Tibial artery (tissue), 4 donors: ENCODE results near the gene ATP2B1.

ENCODE experiments used
- DNase-seq, 2 donors: peaks; one replicate each; pipeline ENCODE4 v3.0.0-alpha.2; 2019
- H3K27ac ChIP-seq, 2 donors: fragments of 200-600 bp; sonication (generic) in 1 of 2; 1 replicate in 1 of 2; 2 replicates in 1 of 2; pipeline ENCODE4 v1.5.1; 2018 to 2019; ENCODE audit warnings: mild to moderate bottlenecking in 1 of 2
- H3K27me3 ChIP-seq, 2 donors: fragments of 200-600 bp; sonication (generic) in 1 of 2; one replicate each; pipeline versions ENCODE4 v1.5.1 to v1.6.0; 2016 to 2019
- H3K36me3 ChIP-seq, 3 donors: fragments of 200-600 bp; sonication (generic) in 2 of 3; one replicate each; pipeline ENCODE4 v1.5.1; 2016 to 2019; ENCODE audit warnings: mild to moderate bottlenecking in 2 of 3
- H3K4me1 ChIP-seq, 4 donors: fragments of 200-600 bp; sonication (generic) in 2 of 4; 1 replicate in 3 of 4; 2 replicates in 1 of 4; pipeline ENCODE4 v1.5.1; 2016 to 2019
- H3K4me3 ChIP-seq, 2 donors: fragments of 200-600 bp; sonication (generic) in 1 of 2; 1 replicate in 1 of 2; 2 replicates in 1 of 2; pipeline ENCODE4 v1.5.1; 2018 to 2019; ENCODE audit warnings: mild to moderate bottlenecking in 2 of 2
- H3K9me3 ChIP-seq, 3 donors: fragments of 200-600 bp; sonication (generic) in 1 of 3; one replicate each; pipeline ENCODE4 v1.5.1; 2016 to 2019
- CTCF ChIP-seq, 2 experiments: fragments of 200-600 bp in 1 of 2; fragments of 450-650 bp in 1 of 2; IDR thresholded peaks; one replicate each; pipeline ENCODE4 v1.5.1; 2017 to 2019; ENCODE audit warnings: antibody characterized with exemption in 2 of 2, mild to moderate bottlenecking in 1 of 2, moderate library complexity in 1 of 2
- intact Hi-C: fragments of 100-400 bp; cut with DNase I; formaldehyde crosslinking; loops from one replicate; pipeline ENCODE4 v1.15.0; 2023; ENCODE audit warnings: low total_unique reads

The ATP2B1 gene

GRCh38 chr12:89663577-89664357 lies 44.9 kb downstream of the ATP2B1 start:
- Histone ChIP-seq H3K4me1 (peaks cover 0 to 23% (median 0%) of the 10 kb centered on the region in 4 donors), H3K9me3 (no peaks in the 10 kb centered on the region), H3K36me3 (no peaks in the 10 kb centered on the region), H3K27ac (no peak overlapping the region), H3K4me3 (no peak overlapping the region), H3K27me3 (no peaks in the 10 kb centered on the region)
- no peak for DNase-seq
- intact Hi-C loops, result no loop called here
- no peak for TF ChIP-seq CTCF (IDR thresholded peaks at IDR 0.05)

GRCh38 chr12:89662623-89663022 lies 46.0 kb downstream of the ATP2B1 start:
- TF ChIP-seq CTCF (IDR thresholded peaks at IDR 0.05), result no peak
- H3K4me3 ChIP-seq, result no peak overlapping the region
- no peak overlapping the region for H3K27ac ChIP-seq
- H3K4me1 ChIP-seq, result peaks cover 0 to 15% (median 0%) of the 10 kb centered on the region in 4 donors
- intact Hi-C loops, result no loop called here
- no peak for DNase-seq
- no peaks in the 10 kb centered on the region for H3K9me3 ChIP-seq
- H3K27me3 ChIP-seq, result no peaks in the 10 kb centered on the region
- no peaks in the 10 kb centered on the region for H3K36me3 ChIP-seq

- Histone ChIP-seq H3K9me3 (no peaks in the 10 kb centered on the region), H3K27me3 (no peaks in the 10 kb centered on the region), H3K36me3 (no peaks in the 10 kb centered on the region), H3K4me3 (no peak overlapping the region), H3K4me1 (peaks cover 0 to 15% (median 0%) of the 10 kb centered on the region in 4 donors), H3K27ac (no peak overlapping the region)
- no peak for DNase-seq
- intact Hi-C loops, result no loop called here
- no peak for TF ChIP-seq CTCF (IDR thresholded peaks at IDR 0.05)
These were observed 46.8 kb downstream of the ATP2B1 start for GRCh38 chr12:89661706-89662330.

GRCh38 chr12:89657739-89658138 lies 50.9 kb downstream of the ATP2B1 start:
- peaks cover 0 to 2% (median 0%) of the 10 kb centered on the region in 4 donors for H3K4me1 ChIP-seq
- intact Hi-C loops, result no loop called here
- no peaks in the 10 kb centered on the region for H3K9me3 ChIP-seq
- TF ChIP-seq CTCF (IDR thresholded peaks at IDR 0.05), result no peak
- H3K4me3 ChIP-seq, result no peak overlapping the region
- no peaks in the 10 kb centered on the region for H3K27me3 ChIP-seq
- no peak overlapping the region for H3K27ac ChIP-seq
- DNase-seq, result no peak
- no peaks in the 10 kb centered on the region for H3K36me3 ChIP-seq

GRCh38 chr12:89657066-89657465 lies 51.6 kb downstream of the ATP2B1 start:
- Histone ChIP-seq H3K4me1 (no peaks in the 10 kb centered on the region), H3K27me3 (no peaks in the 10 kb centered on the region), H3K9me3 (no peaks in the 10 kb centered on the region), H3K36me3 (no peaks in the 10 kb centered on the region), H3K4me3 (no peak overlapping the region), H3K27ac (no peak overlapping the region)
- no peak for DNase-seq
- intact Hi-C loops, result no loop called here
- TF ChIP-seq CTCF (IDR thresholded peaks at IDR 0.05), result no peak
